H1 (cell line): ENCODE measurements around the gene IL16. TPM values are rescaled to one million over a fixed set of nuclear protein-coding genes. Genes with fewer than 3 reads are reported as not detected.

Source experiments
- CREB1 ChIP-seq: IDR thresholded peaks from 2 replicates; pipeline ENCODE4 v1.6.1; 2012; ENCODE audit warnings: inconsistent platforms
- ZNF274 ChIP-seq: IDR thresholded peaks from 2 replicates; pipeline ENCODE4 v1.7.0; 2012; ENCODE audit warnings: low read length, borderline replicate concordance; ENCODE audit errors: extremely low read depth
- polyA plus RNA-seq, 7 experiments: library from polyadenylated mRNA; depleted of rRNA in 3 of 7; stranded (reverse) in 5 of 7; unstranded in 2 of 7; fragments of >200 nt in 5 of 7; fragments of 200-250 nt in 2 of 7; gene quantifications; 1 replicate in 5 of 7; 2 replicates in 1 of 7; 4 replicates in 1 of 7; pipeline versions ENCODE4 v1.2.1 to v1.2.3, GENCODE V29; 2011 to 2013; ENCODE audit warnings: missing spikeins in 2 of 7, mixed read lengths in 2 of 7
- total RNA-seq: library from RNA; stranded (reverse); fragmentation: NEBNext Ultra II Directional; extraction: Animal tissue kit (Norgen Biotek cat#: 25700); gene quantifications from 2 replicates; pipeline ENCODE4 v1.2.1, GENCODE V29; 2021
- TF ChIP-seq, protein P1 (sequence below): IDR thresholded peaks from 2 replicates; pipeline ENCODE4 v1.6.1; 2011; ENCODE audit warnings: low read depth, mild to moderate bottlenecking, low read length; ENCODE audit not compliant: insufficient read depth
- TF ChIP-seq, protein P2 (sequence below): IDR thresholded peaks from 2 replicates; pipeline ENCODE4 v1.6.1; 2012; ENCODE audit warnings: inconsistent platforms

Gene IL16
- total and polyA plus RNA-seq, 2 of the 8 experiments (the other 6 are each of a cell fraction or from before 2014, with no cell fraction given): 0.03 to 0.09 TPM

DNA sequence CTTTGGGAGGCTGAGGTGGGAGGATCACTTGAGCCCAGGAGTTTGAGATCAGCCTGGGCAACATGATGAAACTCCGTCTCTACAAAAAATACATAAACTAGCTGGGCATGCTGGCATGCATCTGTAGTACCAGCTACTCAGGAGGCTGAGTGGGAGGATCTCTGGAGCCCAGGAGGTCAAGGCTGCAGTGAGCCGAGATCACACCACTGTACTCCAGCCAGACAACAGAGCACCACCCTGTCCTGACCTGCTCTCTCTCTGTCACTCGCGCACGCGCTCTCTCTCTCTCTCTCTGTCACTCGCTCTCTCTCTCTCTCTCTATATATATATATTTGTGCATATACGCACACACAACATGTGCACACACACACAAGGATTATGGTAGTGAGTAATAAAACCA is 61.8 kb downstream of the IL16 start (continued):
- TF ChIP-seq, protein P1, sequence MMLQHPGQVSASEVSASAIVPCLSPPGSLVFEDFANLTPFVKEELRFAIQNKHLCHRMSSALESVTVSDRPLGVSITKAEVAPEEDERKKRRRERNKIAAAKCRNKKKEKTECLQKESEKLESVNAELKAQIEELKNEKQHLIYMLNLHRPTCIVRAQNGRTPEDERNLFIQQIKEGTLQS: no peak
- TF ChIP-seq CREB1 (no peak), ZNF274 (no peak)
- TF ChIP-seq, protein P2, sequence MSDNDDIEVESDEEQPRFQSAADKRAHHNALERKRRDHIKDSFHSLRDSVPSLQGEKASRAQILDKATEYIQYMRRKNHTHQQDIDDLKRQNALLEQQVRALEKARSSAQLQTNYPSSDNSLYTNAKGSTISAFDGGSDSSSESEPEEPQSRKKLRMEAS: no peak
